ENCODE data around the gene NCOA6.

DNA sequence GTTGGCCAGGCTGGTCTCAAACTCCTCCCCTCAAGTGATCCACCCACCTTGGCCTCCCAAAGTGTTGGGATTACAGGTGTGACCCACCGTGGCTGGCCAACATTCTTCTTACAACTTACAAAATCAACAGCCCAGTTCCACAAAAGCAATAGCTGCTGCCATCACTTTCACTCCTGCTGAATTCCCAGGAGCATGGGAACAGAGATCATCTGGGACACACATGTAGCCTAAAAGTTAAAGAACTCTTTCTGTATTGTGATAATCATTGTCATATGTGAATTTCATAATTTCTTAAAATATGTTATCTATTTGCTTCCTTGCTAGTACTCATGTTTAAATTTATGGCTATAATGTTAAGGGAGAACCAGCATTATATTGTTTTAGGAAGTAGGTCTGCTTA is 51.7 kb downstream of the NCOA6 start:
- TF ChIP-seq, protein P1, sequence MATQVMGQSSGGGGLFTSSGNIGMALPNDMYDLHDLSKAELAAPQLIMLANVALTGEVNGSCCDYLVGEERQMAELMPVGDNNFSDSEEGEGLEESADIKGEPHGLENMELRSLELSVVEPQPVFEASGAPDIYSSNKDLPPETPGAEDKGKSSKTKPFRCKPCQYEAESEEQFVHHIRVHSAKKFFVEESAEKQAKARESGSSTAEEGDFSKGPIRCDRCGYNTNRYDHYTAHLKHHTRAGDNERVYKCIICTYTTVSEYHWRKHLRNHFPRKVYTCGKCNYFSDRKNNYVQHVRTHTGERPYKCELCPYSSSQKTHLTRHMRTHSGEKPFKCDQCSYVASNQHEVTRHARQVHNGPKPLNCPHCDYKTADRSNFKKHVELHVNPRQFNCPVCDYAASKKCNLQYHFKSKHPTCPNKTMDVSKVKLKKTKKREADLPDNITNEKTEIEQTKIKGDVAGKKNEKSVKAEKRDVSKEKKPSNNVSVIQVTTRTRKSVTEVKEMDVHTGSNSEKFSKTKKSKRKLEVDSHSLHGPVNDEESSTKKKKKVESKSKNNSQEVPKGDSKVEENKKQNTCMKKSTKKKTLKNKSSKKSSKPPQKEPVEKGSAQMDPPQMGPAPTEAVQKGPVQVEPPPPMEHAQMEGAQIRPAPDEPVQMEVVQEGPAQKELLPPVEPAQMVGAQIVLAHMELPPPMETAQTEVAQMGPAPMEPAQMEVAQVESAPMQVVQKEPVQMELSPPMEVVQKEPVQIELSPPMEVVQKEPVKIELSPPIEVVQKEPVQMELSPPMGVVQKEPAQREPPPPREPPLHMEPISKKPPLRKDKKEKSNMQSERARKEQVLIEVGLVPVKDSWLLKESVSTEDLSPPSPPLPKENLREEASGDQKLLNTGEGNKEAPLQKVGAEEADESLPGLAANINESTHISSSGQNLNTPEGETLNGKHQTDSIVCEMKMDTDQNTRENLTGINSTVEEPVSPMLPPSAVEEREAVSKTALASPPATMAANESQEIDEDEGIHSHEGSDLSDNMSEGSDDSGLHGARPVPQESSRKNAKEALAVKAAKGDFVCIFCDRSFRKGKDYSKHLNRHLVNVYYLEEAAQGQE (IDR thresholded peaks at IDR 0.05; ENCODE audit: insufficient replicate concordance, low read depth) = no peak
- TF ChIP-seq, protein P2, sequence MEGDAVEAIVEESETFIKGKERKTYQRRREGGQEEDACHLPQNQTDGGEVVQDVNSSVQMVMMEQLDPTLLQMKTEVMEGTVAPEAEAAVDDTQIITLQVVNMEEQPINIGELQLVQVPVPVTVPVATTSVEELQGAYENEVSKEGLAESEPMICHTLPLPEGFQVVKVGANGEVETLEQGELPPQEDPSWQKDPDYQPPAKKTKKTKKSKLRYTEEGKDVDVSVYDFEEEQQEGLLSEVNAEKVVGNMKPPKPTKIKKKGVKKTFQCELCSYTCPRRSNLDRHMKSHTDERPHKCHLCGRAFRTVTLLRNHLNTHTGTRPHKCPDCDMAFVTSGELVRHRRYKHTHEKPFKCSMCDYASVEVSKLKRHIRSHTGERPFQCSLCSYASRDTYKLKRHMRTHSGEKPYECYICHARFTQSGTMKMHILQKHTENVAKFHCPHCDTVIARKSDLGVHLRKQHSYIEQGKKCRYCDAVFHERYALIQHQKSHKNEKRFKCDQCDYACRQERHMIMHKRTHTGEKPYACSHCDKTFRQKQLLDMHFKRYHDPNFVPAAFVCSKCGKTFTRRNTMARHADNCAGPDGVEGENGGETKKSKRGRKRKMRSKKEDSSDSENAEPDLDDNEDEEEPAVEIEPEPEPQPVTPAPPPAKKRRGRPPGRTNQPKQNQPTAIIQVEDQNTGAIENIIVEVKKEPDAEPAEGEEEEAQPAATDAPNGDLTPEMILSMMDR (IDR thresholded peaks at IDR 0.05; ENCODE audit: insufficient read depth, low read length) = no peak
- TF ChIP-seq POLR2AphosphoS5 (IDR thresholded peaks at IDR 0.05; ENCODE audit: low read depth) (no peak), GABPA (IDR thresholded peaks at IDR 0.05; ENCODE audit: low read depth) (no peak)

Data from HL-60 (cell line).